ENCODE data around the gene ATP9B. TPM values are rescaled to one million over a fixed set of nuclear protein-coding genes. Genes with fewer than 3 reads are reported as not detected.

Gene ATP9B
- total and polyA plus RNA-seq, 10 of the 15 experiments (the other 5 are each of a cell fraction or from before 2014, with no cell fraction given): 0.74 to 20.7 (median 12.9) TPM

GRCh38 chr18:79191418-79191817, 122.2 kb downstream of the ATP9B start (continued):
- TF ChIP-seq PBX3 (IDR thresholded peaks at IDR 0.05; ENCODE audit: insufficient replicate concordance, low read depth, low read length): no peak
- TF ChIP-seq MXI1 (IDR thresholded peaks at IDR 0.05; ENCODE audit: low read depth, low read length): no peak
- no peak for TF ChIP-seq SMAD1 (IDR thresholded peaks at IDR 0.05; ENCODE audit: low read depth, partially characterized antibody)
- TF ChIP-seq STAT3 (IDR thresholded peaks at IDR 0.05; ENCODE audit: low read depth, low read length): no peak
- TF ChIP-seq ATF2 (IDR thresholded peaks at IDR 0.05; ENCODE audit: low read length): no peak
- no peak for TF ChIP-seq MYB (IDR thresholded peaks at IDR 0.05; ENCODE audit: borderline replicate concordance, low read depth, low read length)
- TF ChIP-seq HCFC1 (IDR thresholded peaks at IDR 0.05; ENCODE audit: low read length): no peak
- no peak for TF ChIP-seq NR2C2 (IDR thresholded peaks at IDR 0.05; ENCODE audit: borderline replicate concordance, control insufficient read depth, insufficient read length, low read depth)

GRCh38 chr18:79191956-79192355, 122.8 kb downstream of the ATP9B start:
- H3K9ac ChIP-seq (ENCODE audit: control insufficient read depth, insufficient read depth, low read length): no peak overlapping the region
- DNase-seq (ENCODE audit: low read depth, low spot score) (no peak), ATAC-seq (peak; percentile 34), FAIRE-seq (no peak)
- intact Hi-C loops (cut with micrococcal nuclease; ENCODE audit: unreplicated experiment): no loop called here
- H3K27ac ChIP-seq (ENCODE audit: control insufficient read depth, insufficient read depth): no peak overlapping the region
- H3K9me3 ChIP-seq (replicated peaks; ENCODE audit: control insufficient read depth, insufficient read depth, low read length): no peaks in the 10 kb centered on the region
- no peak overlapping the region for H2AFZ ChIP-seq (ENCODE audit: control insufficient read depth, low read depth, low read length)
- peaks cover 1 to 6% of the 10 kb centered on the region in 2 experiments; a peak in 3 of 4 replicates for H3K36me3 ChIP-seq (ENCODE audit: control insufficient read depth in 2 of 2, insufficient read depth in 2 of 2, low read length in 1 of 2)
- ChIA-PET CTCF (no interaction called here), POLR2A (interaction anchor here (0.5 kb wide), 2 partner anchors 35 to 38 kb away, joined by 4 to 6 read pairs; no protein-coding TSS in a partner anchor), RAD21 (ENCODE audit: unreplicated experiment) (interaction anchor here (1.1 kb wide), 1 partner anchor 34 kb away, joined by 3 read pairs; no protein-coding TSS in a partner anchor), SMC1A (ENCODE audit: uncharacterized antibody, unreplicated experiment) (no interaction called here)
- H4K20me1 ChIP-seq (ENCODE audit: control insufficient read depth, insufficient read depth): no peaks in the 10 kb centered on the region
- no TSS peak for BruUV-seq (replicated peaks)
- H3K79me2 ChIP-seq (ENCODE audit: control insufficient read depth, insufficient read depth, low read length): no peaks in the 10 kb centered on the region
- WGBS (ENCODE audit: insufficient coverage, insufficient replicate concordance, low lambda C conversion rate, missing lambda C conversion rate): 89% methylated on average over 5 of the region's 5 CpGs
- peaks cover 6% of the 10 kb centered on the region for H3K4me1 ChIP-seq (ENCODE audit: control insufficient read depth, insufficient read depth, low read length)
- H3K4me2 ChIP-seq (ENCODE audit: control insufficient read depth, insufficient read depth): no peak overlapping the region
- no peaks in the 10 kb centered on the region for H3K27me3 ChIP-seq (replicated peaks in 1 of 2; ENCODE audit: control insufficient read depth in 2 of 2, insufficient read depth in 2 of 2, low read length in 1 of 2)
- in situ Hi-C loops (cut with MboI): no loop called here
- H3K4me3 ChIP-seq: no peak overlapping the region
- TF ChIP-seq YY1 (IDR thresholded peaks at IDR 0.05; ENCODE audit: low read depth, low read length) (0 out of 2 replicates have a peak, but pooled peaks have one; percentile 16), DPF2 (IDR thresholded peaks at IDR 0.05) (no peak), RB1 (IDR thresholded peaks at IDR 0.05; ENCODE audit: borderline replicate concordance) (no peak), TAF1 (IDR thresholded peaks at IDR 0.05; ENCODE audit: borderline replicate concordance, low read depth, low read length) (no peak), IKZF1 (conservative IDR thresholded peaks at IDR 0.05) (peak; percentile 31; the same call in 1 of the 2 replicates), ZBTB4 (CRISPR knock-in tag; IDR thresholded peaks at IDR 0.05) (no peak), ETV6 (conservative IDR thresholded peaks at IDR 0.05 in 1 of 2, IDR thresholded peaks at IDR 0.05 in 1 of 2; ENCODE audit: borderline replicate concordance in 1 of 2, low read depth in 1 of 2) (no peak), ATF2 (IDR thresholded peaks at IDR 0.05; ENCODE audit: low read length) (no peak)
